Measurements from ENCODE around the gene KCTD17. TPM values are rescaled to one million over a fixed set of nuclear protein-coding genes. Genes with fewer than 3 reads are reported as not detected.

The KCTD17 gene
- total RNA-seq, 1 experiment from 2014 or later = 29.4 TPM

- TF ChIP-seq KAT7 (CRISPR knock-in tag; IDR thresholded peaks at IDR 0.05; ENCODE audit: borderline replicate concordance) = no peak
- TF ChIP-seq NFYB (CRISPR knock-in tag; conservative IDR thresholded peaks at IDR 0.05; ENCODE audit: low read depth) = no peak
- TF ChIP-seq RORB (CRISPR knock-in tag; IDR thresholded peaks at IDR 0.05) = no peak
- TF ChIP-seq ZNF512 (CRISPR knock-in tag; IDR thresholded peaks at IDR 0.05; ENCODE audit: borderline replicate concordance) = no peak
These were observed 22.6 kb upstream of the KCTD17 start (continued) for GRCh38 chr22:37028692-37029674.

GRCh38 chr22:37030560-37031281 is 20.8 kb upstream of the KCTD17 start:
- Mint-ChIP-seq H3K9me3 (no peaks in the 10 kb centered on the region), H3K36me3 (peaks cover 16% of the 10 kb centered on the region; the same call in 1 of the 2 replicates), H3K27me3 (ENCODE audit: low read depth) (peaks cover 3% of the 10 kb centered on the region), H3K4me1 (peaks cover 32% of the 10 kb centered on the region), H3K4me3 (no peak overlapping the region), H3K27ac (0 out of 2 replicates have a peak overlapping the region, but pooled peaks have one; percentile 74)
- CTCF ChIA-PET = interaction anchor here (0.8 to 4.9 kb wide), 10 partner anchors 10 to 175 kb away, joined by 3 to 38 read pairs (median 3); partner anchors contain the start of genes KCTD17, MPST and TST
- POLR2A ChIA-PET = interaction anchor here (1.1 to 1.6 kb wide), 2 partner anchors 12 to 21 kb away, joined by 3 to 5 read pairs; partner anchors contain the start of genes KCTD17, MPST and TST
- ATAC-seq = peak; percentile 43
- TF ChIP-seq STAT6 (CRISPR knock-in tag; conservative IDR thresholded peaks at IDR 0.05; ENCODE audit: low read depth) (no peak), ZNF138 (CRISPR knock-in tag; conservative IDR thresholded peaks at IDR 0.05) (no peak), AR (CRISPR knock-in tag; IDR thresholded peaks at IDR 0.05) (no peak), TEAD1 (CRISPR knock-in tag; IDR thresholded peaks at IDR 0.05) (no peak), ZNF219 (CRISPR knock-in tag; IDR thresholded peaks at IDR 0.05; ENCODE audit: borderline replicate concordance) (no peak), ATF6 (CRISPR knock-in tag; IDR thresholded peaks at IDR 0.05) (no peak)
- DNase-seq (ENCODE audit: low spot score) = no peak

Measured in WTC11 (cell line).